ENCODE data around the gene TARDBP. TPM values are rescaled to one million over a fixed set of nuclear protein-coding genes. Genes with fewer than 3 reads are reported as not detected.

Gene TARDBP
- total and polyA plus RNA-seq, 2 donors (not counting 1 experiment from before 2014, with no cell fraction given) = 97.1 to 161 TPM

DNA sequence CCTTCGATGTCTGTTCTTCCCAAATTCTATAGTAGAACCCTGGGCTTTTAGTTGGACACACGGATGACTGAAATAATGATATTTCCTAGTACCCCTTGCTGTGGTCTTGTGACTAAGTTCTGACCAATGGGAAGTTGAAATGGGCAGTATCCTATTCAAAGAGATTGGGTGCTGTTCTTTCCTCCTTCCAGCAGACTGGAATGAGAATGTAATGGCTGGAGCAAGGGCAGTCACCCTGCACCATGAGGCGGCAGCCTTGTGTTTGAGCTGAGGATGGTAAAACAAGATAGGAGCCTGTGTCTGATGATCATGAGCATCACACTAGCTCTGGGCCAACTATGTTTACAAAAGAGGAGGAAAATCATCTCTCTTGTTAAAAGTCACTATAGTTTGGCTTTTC lies 52.5 kb downstream of the TARDBP start:
- Histone ChIP-seq H3K27ac (ENCODE audit: insufficient read depth, low read length) (no peak overlapping the region), H4K20me1 (ENCODE audit: control insufficient read depth, extremely low read depth, insufficient read depth, low read length) (no peaks in the 10 kb centered on the region), H3K79me2 (ENCODE audit: control insufficient read depth, insufficient read depth, low read length) (peaks cover 3% of the 10 kb centered on the region), H3K27me3 (ENCODE audit: control insufficient read depth, insufficient read depth, low read length) (no peaks in the 10 kb centered on the region), H3K9me3 (ENCODE audit: control insufficient read depth, insufficient read depth, low read depth, low read length) (no peaks in the 10 kb centered on the region), H2AFZ (ENCODE audit: low read length) (no peak overlapping the region), H3K4me3 (replicated peaks in 1 of 4; ENCODE audit: control extremely low read depth in 1 of 4, insufficient read depth in 1 of 4, low read depth in 3 of 4, low read length in 4 of 4) (no peak overlapping the region), H3K9ac (ENCODE audit: insufficient read depth, low read length) (no peak overlapping the region), H3K4me2 (ENCODE audit: extremely low read depth, insufficient read depth, low read length) (no peak overlapping the region), H3K36me3 (ENCODE audit: control insufficient read depth, insufficient read depth, low read length) (peaks cover 18% of the 10 kb centered on the region), H3K4me1 (ENCODE audit: control insufficient read depth, extremely low read depth, insufficient read depth, low read length) (no peaks in the 10 kb centered on the region)
- TF ChIP-seq EZH2 (IDR thresholded peaks at IDR 0.05; ENCODE audit: low read length, missing control alignments) = no peak
- TF ChIP-seq, protein P1, sequence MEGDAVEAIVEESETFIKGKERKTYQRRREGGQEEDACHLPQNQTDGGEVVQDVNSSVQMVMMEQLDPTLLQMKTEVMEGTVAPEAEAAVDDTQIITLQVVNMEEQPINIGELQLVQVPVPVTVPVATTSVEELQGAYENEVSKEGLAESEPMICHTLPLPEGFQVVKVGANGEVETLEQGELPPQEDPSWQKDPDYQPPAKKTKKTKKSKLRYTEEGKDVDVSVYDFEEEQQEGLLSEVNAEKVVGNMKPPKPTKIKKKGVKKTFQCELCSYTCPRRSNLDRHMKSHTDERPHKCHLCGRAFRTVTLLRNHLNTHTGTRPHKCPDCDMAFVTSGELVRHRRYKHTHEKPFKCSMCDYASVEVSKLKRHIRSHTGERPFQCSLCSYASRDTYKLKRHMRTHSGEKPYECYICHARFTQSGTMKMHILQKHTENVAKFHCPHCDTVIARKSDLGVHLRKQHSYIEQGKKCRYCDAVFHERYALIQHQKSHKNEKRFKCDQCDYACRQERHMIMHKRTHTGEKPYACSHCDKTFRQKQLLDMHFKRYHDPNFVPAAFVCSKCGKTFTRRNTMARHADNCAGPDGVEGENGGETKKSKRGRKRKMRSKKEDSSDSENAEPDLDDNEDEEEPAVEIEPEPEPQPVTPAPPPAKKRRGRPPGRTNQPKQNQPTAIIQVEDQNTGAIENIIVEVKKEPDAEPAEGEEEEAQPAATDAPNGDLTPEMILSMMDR (conservative IDR thresholded peaks at IDR 0.05 in 1 of 2, IDR thresholded peaks at IDR 0.05 in 1 of 2; ENCODE audit: low read depth in 1 of 2, low read length in 2 of 2) = no peak
- DNase-seq (ENCODE audit: low read depth in 2 of 2) = no peak

DNA sequence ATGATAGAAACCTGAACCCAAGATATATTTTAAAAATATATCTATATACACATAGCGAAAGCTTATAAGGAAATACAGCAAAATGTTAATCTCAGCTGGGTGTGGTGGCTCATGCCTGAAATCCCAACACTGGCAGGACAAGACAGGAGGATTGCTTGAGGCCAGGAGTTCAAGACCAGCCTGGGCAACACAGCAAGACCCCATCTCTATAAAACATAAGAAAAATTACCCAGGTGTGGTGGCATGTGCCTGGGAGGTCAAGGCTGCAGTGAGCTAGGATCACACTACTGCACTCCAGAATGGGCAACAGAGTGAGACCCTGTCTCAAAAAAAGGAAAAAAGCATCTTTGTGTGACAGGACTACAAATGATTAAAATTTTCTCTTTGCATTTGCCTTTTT lies 53.3 kb downstream of the TARDBP start:
- H3K27me3 ChIP-seq (ENCODE audit: control insufficient read depth, insufficient read depth, low read length) = no peaks in the 10 kb centered on the region
- no peak overlapping the region for H3K27ac ChIP-seq (ENCODE audit: insufficient read depth, low read length)
- H3K4me2 ChIP-seq (ENCODE audit: extremely low read depth, insufficient read depth, low read length) = no peak overlapping the region
- H3K36me3 ChIP-seq (ENCODE audit: control insufficient read depth, insufficient read depth, low read length) = peaks cover 24% of the 10 kb centered on the region
- DNase-seq (ENCODE audit: low read depth in 2 of 2) = no peak
- H3K4me3 ChIP-seq (replicated peaks in 1 of 4; ENCODE audit: control extremely low read depth in 1 of 4, insufficient read depth in 1 of 4, low read depth in 3 of 4, low read length in 4 of 4) = no peak overlapping the region
- H3K79me2 ChIP-seq (ENCODE audit: control insufficient read depth, insufficient read depth, low read length) = peaks cover 3% of the 10 kb centered on the region
- no peak overlapping the region for H2AFZ ChIP-seq (ENCODE audit: low read length)
- no peaks in the 10 kb centered on the region for H4K20me1 ChIP-seq (ENCODE audit: control insufficient read depth, extremely low read depth, insufficient read depth, low read length)
- H3K9ac ChIP-seq (ENCODE audit: insufficient read depth, low read length) = no peak overlapping the region
- H3K9me3 ChIP-seq (ENCODE audit: control insufficient read depth, insufficient read depth, low read depth, low read length) = no peaks in the 10 kb centered on the region
- TF ChIP-seq EZH2 (IDR thresholded peaks at IDR 0.05; ENCODE audit: low read length, missing control alignments) = no peak
- TF ChIP-seq, protein P1 (conservative IDR thresholded peaks at IDR 0.05 in 1 of 2, IDR thresholded peaks at IDR 0.05 in 1 of 2; ENCODE audit: low read depth in 1 of 2, low read length in 2 of 2) = no peak
- no peaks in the 10 kb centered on the region for H3K4me1 ChIP-seq (ENCODE audit: control insufficient read depth, extremely low read depth, insufficient read depth, low read length)

DNA sequence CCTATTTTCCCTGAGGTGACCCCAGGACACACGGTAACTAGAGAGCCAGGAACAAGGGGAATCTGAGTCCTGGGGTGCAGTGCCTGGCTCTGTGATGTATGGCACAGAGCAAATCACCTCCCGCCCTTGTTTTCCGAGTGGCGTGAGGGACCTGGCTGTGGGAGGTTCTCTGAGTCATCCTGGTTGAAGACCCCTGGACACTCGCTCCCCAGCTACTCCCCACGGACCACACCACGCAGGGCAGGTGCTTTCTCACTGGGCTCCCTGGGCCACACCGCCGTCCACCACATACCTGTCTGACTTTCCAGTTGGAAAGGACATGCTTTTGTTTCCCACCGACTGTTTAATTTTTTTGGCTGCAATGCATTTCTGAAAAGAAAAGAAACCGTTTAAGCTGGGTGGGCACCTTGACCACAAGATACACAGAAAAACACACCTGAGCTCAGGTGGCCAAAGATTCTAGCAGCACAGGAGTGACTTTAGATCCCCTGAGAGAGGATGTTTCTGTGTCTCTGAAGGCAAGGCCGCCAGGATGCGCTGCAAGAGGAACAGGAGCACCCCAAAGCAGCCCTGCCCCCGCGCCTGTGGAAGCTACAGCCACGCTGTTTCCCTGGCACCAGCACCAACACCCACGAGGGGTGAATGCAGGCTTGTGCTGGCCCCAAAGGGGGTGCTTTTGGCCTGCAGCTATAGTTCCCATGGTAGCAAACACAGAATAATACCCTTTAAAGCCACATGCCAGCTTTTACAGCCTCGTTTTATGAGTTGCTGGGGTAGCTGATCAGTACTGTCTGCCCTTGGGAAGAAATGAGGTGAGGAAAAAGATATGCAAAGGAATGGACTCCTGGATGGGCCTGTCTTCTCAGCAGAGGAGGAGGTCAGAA lies 55.5 kb downstream of the TARDBP start:
- H3K27ac ChIP-seq (ENCODE audit: insufficient read depth, low read length) = no peak overlapping the region
- H3K4me2 ChIP-seq (ENCODE audit: extremely low read depth, insufficient read depth, low read length) = no peak overlapping the region
- no peak overlapping the region for H3K9ac ChIP-seq (ENCODE audit: insufficient read depth, low read length)
- H2AFZ ChIP-seq (ENCODE audit: low read length) = no peak overlapping the region
- no peak overlapping the region for H3K4me3 ChIP-seq (replicated peaks in 1 of 4; ENCODE audit: control extremely low read depth in 1 of 4, insufficient read depth in 1 of 4, low read depth in 3 of 4, low read length in 4 of 4)
- no peak for DNase-seq (ENCODE audit: low read depth in 2 of 2)
- H3K36me3 ChIP-seq (ENCODE audit: control insufficient read depth, insufficient read depth, low read length) = peaks cover 31% of the 10 kb centered on the region
- no peaks in the 10 kb centered on the region for H3K4me1 ChIP-seq (ENCODE audit: control insufficient read depth, extremely low read depth, insufficient read depth, low read length)
- H3K27me3 ChIP-seq (ENCODE audit: control insufficient read depth, insufficient read depth, low read length) = no peaks in the 10 kb centered on the region
- no peaks in the 10 kb centered on the region for H3K79me2 ChIP-seq (ENCODE audit: control insufficient read depth, insufficient read depth, low read length)
- TF ChIP-seq, protein P1 (conservative IDR thresholded peaks at IDR 0.05 in 1 of 2, IDR thresholded peaks at IDR 0.05 in 1 of 2; ENCODE audit: low read depth in 1 of 2, low read length in 2 of 2) = no peak
- no peak for TF ChIP-seq EZH2 (IDR thresholded peaks at IDR 0.05; ENCODE audit: low read length, missing control alignments)
- H4K20me1 ChIP-seq (ENCODE audit: control insufficient read depth, extremely low read depth, insufficient read depth, low read length) = no peaks in the 10 kb centered on the region
- H3K9me3 ChIP-seq (ENCODE audit: control insufficient read depth, insufficient read depth, low read depth, low read length) = no peaks in the 10 kb centered on the region

Measured in fibroblast of lung (primary cell).